ENCODE results near the gene SPOCK2.
A peak's percentile ranks its signal among the peaks of the same experiment; 100 is the strongest.

The SPOCK2 gene

GRCh38 chr10:72083790-72084459, 4.4 kb downstream of the SPOCK2 start:
- Histone ChIP-seq H4K8ac (ENCODE audit: low read depth, low read length) (no peak overlapping the region), H3K56ac (ENCODE audit: low read length) (no peak overlapping the region), H3K27ac (ENCODE audit: low read depth, low read length) (no peak overlapping the region), H3K79me1 (ENCODE audit: low read length) (no peaks in the 10 kb centered on the region), H2BK15ac (replicated peaks; ENCODE audit: low read depth) (no peak overlapping the region), H3K23ac (ENCODE audit: low read length) (no peak overlapping the region), H3K4me2 (ENCODE audit: low read length) (no peak overlapping the region), H3K9ac (ENCODE audit: low read length) (no peak overlapping the region), H3K27me3 (ENCODE audit: insufficient read depth, low read length, poor library complexity) (peaks cover 26% of the 10 kb centered on the region), H3K4me3 (ENCODE audit: low read length) (no peak overlapping the region), H3K4me1 (ENCODE audit: control insufficient read depth, low read depth, low read length) (peaks cover 2% of the 10 kb centered on the region), H3K36me3 (ENCODE audit: control insufficient read depth, insufficient read depth, low read length) (no peaks in the 10 kb centered on the region), H3K4ac (ENCODE audit: low read depth, low read length) (no peak overlapping the region), H2BK5ac (ENCODE audit: low read length) (no peak overlapping the region), H4K5ac (ENCODE audit: low read length) (no peak overlapping the region), H2BK120ac (ENCODE audit: low read depth, low read length) (no peak overlapping the region), H2AK5ac (ENCODE audit: low read length) (no peak overlapping the region), H3K79me2 (ENCODE audit: control insufficient read depth, insufficient read depth, low read length) (no peaks in the 10 kb centered on the region), H3K18ac (ENCODE audit: low read length) (no peak overlapping the region)
- no peak for DNase-seq
- WGBS (ENCODE audit: extremely low coverage, insufficient coverage, low lambda C conversion rate) = no CpG with 5 or more reads among the region's 16 CpGs

- no peak overlapping the region for H4K5ac ChIP-seq (ENCODE audit: low read length)
- H3K4ac ChIP-seq (ENCODE audit: low read depth, low read length) = no peak overlapping the region
- H3K27me3 ChIP-seq (ENCODE audit: insufficient read depth, low read length, poor library complexity) = peaks cover 18% of the 10 kb centered on the region
- H3K4me3 ChIP-seq (ENCODE audit: low read length) = no peak overlapping the region
- H2BK5ac ChIP-seq (ENCODE audit: low read length) = no peak overlapping the region
- no peak overlapping the region for H3K4me2 ChIP-seq (ENCODE audit: low read length)
- H2AK5ac ChIP-seq (ENCODE audit: low read length) = no peak overlapping the region
- no peaks in the 10 kb centered on the region for H3K79me1 ChIP-seq (ENCODE audit: low read length)
- H3K9ac ChIP-seq (ENCODE audit: low read length) = no peak overlapping the region
- no peak overlapping the region for H3K18ac ChIP-seq (ENCODE audit: low read length)
- H3K27ac ChIP-seq (ENCODE audit: low read depth, low read length) = no peak overlapping the region
- H3K79me2 ChIP-seq (ENCODE audit: control insufficient read depth, insufficient read depth, low read length) = no peaks in the 10 kb centered on the region
- no peaks in the 10 kb centered on the region for H3K36me3 ChIP-seq (ENCODE audit: control insufficient read depth, insufficient read depth, low read length)
- no peak overlapping the region for H2BK120ac ChIP-seq (ENCODE audit: low read depth, low read length)
- WGBS (ENCODE audit: extremely low coverage, insufficient coverage, low lambda C conversion rate) = no CpG with 5 or more reads among the region's 6 CpGs
- no peak for DNase-seq
- no peak overlapping the region for H3K56ac ChIP-seq (ENCODE audit: low read length)
- H2BK15ac ChIP-seq (replicated peaks; ENCODE audit: low read depth) = no peak overlapping the region
- H4K8ac ChIP-seq (ENCODE audit: low read depth, low read length) = no peak overlapping the region
- no peaks in the 10 kb centered on the region for H3K4me1 ChIP-seq (ENCODE audit: control insufficient read depth, low read depth, low read length)
- no peak overlapping the region for H3K23ac ChIP-seq (ENCODE audit: low read length)
Observed at GRCh38 chr10:72082856-72083789, 5.2 kb downstream of the SPOCK2 start.

GRCh38 chr10:72081772-72082590, 6.4 kb downstream of the SPOCK2 start:
- Histone ChIP-seq H3K4ac (ENCODE audit: low read depth, low read length) (no peak overlapping the region), H4K8ac (ENCODE audit: low read depth, low read length) (no peak overlapping the region), H3K27me3 (ENCODE audit: insufficient read depth, low read length, poor library complexity) (peaks cover 7% of the 10 kb centered on the region)

GRCh38 chr10:72081210-72081609, 7.1 kb downstream of the SPOCK2 start:
- no peaks in the 10 kb centered on the region for H3K79me2 ChIP-seq (ENCODE audit: control insufficient read depth, insufficient read depth, low read length)
- no peak overlapping the region for H3K18ac ChIP-seq (ENCODE audit: low read length)
- no peak for DNase-seq
- no peak overlapping the region for H4K5ac ChIP-seq (ENCODE audit: low read length)
- no peak overlapping the region for H4K8ac ChIP-seq (ENCODE audit: low read depth, low read length)
- no peak overlapping the region for H3K4me3 ChIP-seq (ENCODE audit: low read length)
- H3K4me2 ChIP-seq (ENCODE audit: low read length) = no peak overlapping the region
- no peak overlapping the region for H3K23ac ChIP-seq (ENCODE audit: low read length)
- H3K4ac ChIP-seq (ENCODE audit: low read depth, low read length) = no peak overlapping the region
- H3K9ac ChIP-seq (ENCODE audit: low read length) = no peak overlapping the region
- no CpG with 5 or more reads among the region's 9 CpGs for WGBS (ENCODE audit: extremely low coverage, insufficient coverage, low lambda C conversion rate)
- H3K27ac ChIP-seq (ENCODE audit: low read depth, low read length) = no peak overlapping the region
- H2BK5ac ChIP-seq (ENCODE audit: low read length) = no peak overlapping the region
- peaks cover 3% of the 10 kb centered on the region for H3K27me3 ChIP-seq (ENCODE audit: insufficient read depth, low read length, poor library complexity)
- H2BK120ac ChIP-seq (ENCODE audit: low read depth, low read length) = no peak overlapping the region
- H3K79me1 ChIP-seq (ENCODE audit: low read length) = no peaks in the 10 kb centered on the region
- H3K4me1 ChIP-seq (ENCODE audit: control insufficient read depth, low read depth, low read length) = no peaks in the 10 kb centered on the region
- H2AK5ac ChIP-seq (ENCODE audit: low read length) = no peak overlapping the region
- no peak overlapping the region for H3K56ac ChIP-seq (ENCODE audit: low read length)
- H3K36me3 ChIP-seq (ENCODE audit: control insufficient read depth, insufficient read depth, low read length) = no peaks in the 10 kb centered on the region
- no peak overlapping the region for H2BK15ac ChIP-seq (replicated peaks; ENCODE audit: low read depth)

More at GRCh38 chr10:72081772-72082590, 6.4 kb downstream of the SPOCK2 start:
- H3K4me1 ChIP-seq (ENCODE audit: control insufficient read depth, low read depth, low read length) = no peaks in the 10 kb centered on the region
- no peak overlapping the region for H2AK5ac ChIP-seq (ENCODE audit: low read length)
- no peak overlapping the region for H3K4me2 ChIP-seq (ENCODE audit: low read length)
- H3K79me2 ChIP-seq (ENCODE audit: control insufficient read depth, insufficient read depth, low read length) = no peaks in the 10 kb centered on the region
- H3K36me3 ChIP-seq (ENCODE audit: control insufficient read depth, insufficient read depth, low read length) = no peaks in the 10 kb centered on the region
- no peaks in the 10 kb centered on the region for H3K79me1 ChIP-seq (ENCODE audit: low read length)
- H2BK15ac ChIP-seq (replicated peaks; ENCODE audit: low read depth) = no peak overlapping the region
- no peak overlapping the region for H2BK120ac ChIP-seq (ENCODE audit: low read depth, low read length)
- no peak for DNase-seq
- no peak overlapping the region for H4K5ac ChIP-seq (ENCODE audit: low read length)
- H3K4me3 ChIP-seq (ENCODE audit: low read length) = no peak overlapping the region
- H3K56ac ChIP-seq (ENCODE audit: low read length) = no peak overlapping the region
- no CpG with 5 or more reads among the region's 14 CpGs for WGBS (ENCODE audit: extremely low coverage, insufficient coverage, low lambda C conversion rate)
- no peak overlapping the region for H3K18ac ChIP-seq (ENCODE audit: low read length)
- H3K23ac ChIP-seq (ENCODE audit: low read length) = no peak overlapping the region
- H2BK5ac ChIP-seq (ENCODE audit: low read length) = no peak overlapping the region
- no peak overlapping the region for H3K27ac ChIP-seq (ENCODE audit: low read depth, low read length)
- no peak overlapping the region for H3K9ac ChIP-seq (ENCODE audit: low read length)

GRCh38 chr10:72080042-72080975, 8.0 kb downstream of the SPOCK2 start:
- Histone ChIP-seq H3K27me3 (ENCODE audit: insufficient read depth, low read length, poor library complexity) (no peaks in the 10 kb centered on the region), H3K79me2 (ENCODE audit: control insufficient read depth, insufficient read depth, low read length) (no peaks in the 10 kb centered on the region), H3K4ac (ENCODE audit: low read depth, low read length) (no peak overlapping the region), H3K9ac (ENCODE audit: low read length) (no peak overlapping the region), H3K4me1 (ENCODE audit: control insufficient read depth, low read depth, low read length) (no peaks in the 10 kb centered on the region), H3K27ac (ENCODE audit: low read depth, low read length) (no peak overlapping the region), H3K23ac (ENCODE audit: low read length) (no peak overlapping the region), H2BK5ac (ENCODE audit: low read length) (no peak overlapping the region), H2BK15ac (replicated peaks; ENCODE audit: low read depth) (no peak overlapping the region), H3K36me3 (ENCODE audit: control insufficient read depth, insufficient read depth, low read length) (no peaks in the 10 kb centered on the region), H4K5ac (ENCODE audit: low read length) (no peak overlapping the region), H2BK120ac (ENCODE audit: low read depth, low read length) (no peak overlapping the region), H3K4me2 (ENCODE audit: low read length) (no peak overlapping the region), H2AK5ac (ENCODE audit: low read length) (no peak overlapping the region), H3K4me3 (ENCODE audit: low read length) (no peak overlapping the region), H4K8ac (ENCODE audit: low read depth, low read length) (no peak overlapping the region), H3K18ac (ENCODE audit: low read length) (no peak overlapping the region), H3K56ac (ENCODE audit: low read length) (no peak overlapping the region), H3K79me1 (ENCODE audit: low read length) (no peaks in the 10 kb centered on the region)
- peak; percentile 40 for DNase-seq
- no CpG with 5 or more reads among the region's 14 CpGs for WGBS (ENCODE audit: extremely low coverage, insufficient coverage, low lambda C conversion rate)

All from mesendoderm (in vitro differentiated cells).